ENCODE results near the gene LIMCH1.

DNA sequence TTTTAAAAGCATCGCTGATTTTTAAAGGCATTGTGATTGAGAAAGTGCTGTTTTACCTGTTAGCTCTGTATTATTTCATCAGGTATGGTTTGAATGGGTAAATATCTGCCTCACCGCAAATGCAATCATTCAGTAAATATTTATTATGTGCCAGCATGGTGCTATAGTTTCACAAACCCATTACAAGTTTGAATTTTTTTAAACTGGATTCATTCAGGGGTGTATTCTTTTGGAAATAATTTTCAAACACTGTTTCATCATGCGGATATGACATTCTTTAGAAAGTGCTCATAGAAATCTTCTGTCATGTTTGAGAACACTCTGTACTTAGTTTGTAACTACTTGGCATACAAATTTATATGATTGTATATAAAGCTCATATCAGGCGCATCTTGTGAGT, 37.2 kb downstream of the LIMCH1 start:
- TF ChIP-seq, protein P1, sequence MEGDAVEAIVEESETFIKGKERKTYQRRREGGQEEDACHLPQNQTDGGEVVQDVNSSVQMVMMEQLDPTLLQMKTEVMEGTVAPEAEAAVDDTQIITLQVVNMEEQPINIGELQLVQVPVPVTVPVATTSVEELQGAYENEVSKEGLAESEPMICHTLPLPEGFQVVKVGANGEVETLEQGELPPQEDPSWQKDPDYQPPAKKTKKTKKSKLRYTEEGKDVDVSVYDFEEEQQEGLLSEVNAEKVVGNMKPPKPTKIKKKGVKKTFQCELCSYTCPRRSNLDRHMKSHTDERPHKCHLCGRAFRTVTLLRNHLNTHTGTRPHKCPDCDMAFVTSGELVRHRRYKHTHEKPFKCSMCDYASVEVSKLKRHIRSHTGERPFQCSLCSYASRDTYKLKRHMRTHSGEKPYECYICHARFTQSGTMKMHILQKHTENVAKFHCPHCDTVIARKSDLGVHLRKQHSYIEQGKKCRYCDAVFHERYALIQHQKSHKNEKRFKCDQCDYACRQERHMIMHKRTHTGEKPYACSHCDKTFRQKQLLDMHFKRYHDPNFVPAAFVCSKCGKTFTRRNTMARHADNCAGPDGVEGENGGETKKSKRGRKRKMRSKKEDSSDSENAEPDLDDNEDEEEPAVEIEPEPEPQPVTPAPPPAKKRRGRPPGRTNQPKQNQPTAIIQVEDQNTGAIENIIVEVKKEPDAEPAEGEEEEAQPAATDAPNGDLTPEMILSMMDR (optimal IDR thresholded peaks at IDR 0.05 in 1 of 3, IDR thresholded peaks at IDR 0.05 in 1 of 3, conservative IDR thresholded peaks at IDR 0.05 in 1 of 3; ENCODE audit: extremely low read depth in 1 of 3, insufficient read depth in 2 of 3, low read length in 3 of 3), result no peak
- no peak for TF ChIP-seq EZH2 (IDR thresholded peaks at IDR 0.05; ENCODE audit: low read length)

Data from keratinocyte (primary cell).